ENCODE measurements around the gene LRRC36. TPM values are rescaled to one million over a fixed set of nuclear protein-coding genes. Genes with fewer than 3 reads are reported as not detected.
A peak's percentile ranks its signal among the peaks of the same experiment; 100 is the strongest.
"Not testable (repeated sequence)": the region's sequence is repeated elsewhere in the genome, so short reads cannot be mapped to it uniquely, and the experiment has no call there.

LRRC36 gene
- total RNA-seq, 4 donors from 2014 or later: 0.30 to 4.6 (median 2.1) TPM; not detected in 1

DNA sequence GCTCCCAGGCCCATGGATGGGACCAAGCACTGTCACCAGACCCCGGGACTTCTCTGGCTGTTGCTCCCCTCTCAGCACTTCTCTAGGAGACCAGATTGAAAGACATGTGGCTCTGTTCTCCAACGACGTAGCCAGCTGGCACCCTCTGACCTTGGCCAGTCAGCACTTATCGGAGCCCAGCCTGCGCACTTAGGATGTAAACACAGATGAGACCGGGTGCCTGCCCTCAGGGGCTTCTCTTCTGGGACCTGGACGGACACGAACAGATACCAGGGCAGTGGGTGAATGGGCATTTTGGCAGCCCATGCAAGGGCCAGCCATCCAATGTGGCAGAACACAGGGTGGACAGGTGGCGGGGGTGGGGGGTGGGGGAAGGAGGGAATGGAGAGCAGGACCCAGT lies 83.0 kb downstream of the LRRC36 start:
- WGBS, 2 donors: 84 to 88% methylated on average over 9 of the region's 9 CpGs
- Histone ChIP-seq H3K9me3 (no peaks in the 10 kb centered on the region), H3K27ac (no peak overlapping the region), H3K36me3 (peaks cover 0 to 10% (median 0%) of the 10 kb centered on the region in 3 donors), H3K4me1 (peaks cover 0 to 38% (median 5%) of the 10 kb centered on the region in 4 donors), H3K27me3 (no peaks in the 10 kb centered on the region), H3K4me3 (no peak overlapping the region)
- DNase-seq (ENCODE audit: low spot score in 2 of 2): no peak
- TF ChIP-seq, protein P1, sequence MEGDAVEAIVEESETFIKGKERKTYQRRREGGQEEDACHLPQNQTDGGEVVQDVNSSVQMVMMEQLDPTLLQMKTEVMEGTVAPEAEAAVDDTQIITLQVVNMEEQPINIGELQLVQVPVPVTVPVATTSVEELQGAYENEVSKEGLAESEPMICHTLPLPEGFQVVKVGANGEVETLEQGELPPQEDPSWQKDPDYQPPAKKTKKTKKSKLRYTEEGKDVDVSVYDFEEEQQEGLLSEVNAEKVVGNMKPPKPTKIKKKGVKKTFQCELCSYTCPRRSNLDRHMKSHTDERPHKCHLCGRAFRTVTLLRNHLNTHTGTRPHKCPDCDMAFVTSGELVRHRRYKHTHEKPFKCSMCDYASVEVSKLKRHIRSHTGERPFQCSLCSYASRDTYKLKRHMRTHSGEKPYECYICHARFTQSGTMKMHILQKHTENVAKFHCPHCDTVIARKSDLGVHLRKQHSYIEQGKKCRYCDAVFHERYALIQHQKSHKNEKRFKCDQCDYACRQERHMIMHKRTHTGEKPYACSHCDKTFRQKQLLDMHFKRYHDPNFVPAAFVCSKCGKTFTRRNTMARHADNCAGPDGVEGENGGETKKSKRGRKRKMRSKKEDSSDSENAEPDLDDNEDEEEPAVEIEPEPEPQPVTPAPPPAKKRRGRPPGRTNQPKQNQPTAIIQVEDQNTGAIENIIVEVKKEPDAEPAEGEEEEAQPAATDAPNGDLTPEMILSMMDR (IDR thresholded peaks at IDR 0.05): no peak
- TF ChIP-seq POLR2A (IDR thresholded peaks at IDR 0.05) (no peak), EP300 (IDR thresholded peaks at IDR 0.05) (no peak)

- DNase-seq (ENCODE audit: low spot score in 2 of 2): no peak
- Histone ChIP-seq H3K27me3 (no peaks in the 10 kb centered on the region), H3K9me3 (no peaks in the 10 kb centered on the region), H3K4me1 (peaks cover 0 to 35% (median 7%) of the 10 kb centered on the region in 4 donors), H3K36me3 (no peaks in the 10 kb centered on the region), H3K27ac (no peak overlapping the region), H3K4me3 (no peak overlapping the region)
- 85 to 94% methylated on average over 3 of the region's 3 CpGs for WGBS, 2 donors
- TF ChIP-seq, protein P1 (IDR thresholded peaks at IDR 0.05): no peak
- TF ChIP-seq POLR2A (IDR thresholded peaks at IDR 0.05) (no peak), EP300 (IDR thresholded peaks at IDR 0.05) (no peak)
Observed at GRCh38 chr16:67411339-67411738, 84.7 kb downstream of the LRRC36 start.

GRCh38 chr16:67412294-67412693 lies 85.7 kb downstream of the LRRC36 start:
- Histone ChIP-seq H3K36me3 (no peaks in the 10 kb centered on the region), H3K4me3 (no peak overlapping the region), H3K9me3 (no peaks in the 10 kb centered on the region), H3K27ac (no peak overlapping the region), H3K27me3 (no peaks in the 10 kb centered on the region), H3K4me1 (peaks cover 0 to 32% (median 9%) of the 10 kb centered on the region in 4 donors)
- no peak for DNase-seq (ENCODE audit: low spot score in 2 of 2)
- TF ChIP-seq EP300 (IDR thresholded peaks at IDR 0.05) (no peak), POLR2A (IDR thresholded peaks at IDR 0.05) (no peak)
- TF ChIP-seq, protein P1 (IDR thresholded peaks at IDR 0.05): no peak
- 24 to 29% methylated on average over 2 of the region's 2 CpGs for WGBS, 2 donors

DNA sequence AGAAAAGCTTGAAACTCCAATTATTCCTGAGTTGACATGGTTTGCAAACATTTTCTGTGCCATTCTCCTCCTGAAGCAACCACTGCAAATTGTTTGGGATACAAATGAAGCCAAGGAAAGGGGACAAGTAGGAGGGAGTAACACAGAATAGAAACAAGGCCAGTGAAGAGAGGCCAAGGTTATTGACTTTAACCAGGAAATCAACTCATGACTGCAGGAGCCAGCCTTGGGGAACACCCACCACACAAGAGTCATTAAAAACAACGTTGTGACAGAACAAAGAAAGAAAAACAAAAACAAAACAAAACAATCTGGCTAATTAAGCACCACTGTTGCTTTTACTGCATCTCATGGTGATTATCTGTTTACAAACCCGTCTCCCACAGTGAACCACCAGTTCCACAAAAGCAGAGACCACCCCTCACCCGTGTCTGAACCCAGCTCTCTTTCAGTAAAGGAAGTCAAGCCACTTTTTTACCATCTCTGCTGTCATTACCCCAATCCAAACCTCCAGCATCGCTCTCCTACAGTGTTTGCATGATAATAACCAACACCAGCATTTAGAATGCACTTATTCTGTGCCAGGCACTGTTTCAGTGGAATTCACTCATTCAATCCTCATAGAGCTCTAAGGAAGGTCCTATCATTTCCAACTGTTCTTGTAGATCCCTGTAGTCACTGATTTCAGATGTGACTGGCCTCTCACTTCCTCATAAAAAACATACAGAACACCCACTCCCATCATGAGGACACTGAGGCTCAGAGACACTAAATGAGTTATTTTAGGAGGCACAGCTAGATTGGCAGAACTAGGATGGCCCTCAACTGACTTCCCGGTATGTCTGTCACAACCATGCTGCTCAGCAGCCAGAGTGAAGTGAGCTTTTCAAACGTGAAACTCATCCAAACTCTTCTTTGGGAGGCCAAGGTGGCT lies 87.6 kb downstream of the LRRC36 start:
- TF ChIP-seq, protein P1 (IDR thresholded peaks at IDR 0.05): no peak
- TF ChIP-seq POLR2A (IDR thresholded peaks at IDR 0.05) (no peak), EP300 (IDR thresholded peaks at IDR 0.05) (no peak)
- 51 to 52% methylated on average over 6 of the region's 6 CpGs for WGBS, 2 donors
- H3K27ac ChIP-seq: peak overlapping the region in 1 of 4 donors; percentile 57

GRCh38 chr16:67415421-67415820 lies 88.8 kb downstream of the LRRC36 start:
- Histone ChIP-seq H3K4me3 (peak overlapping the region; percentile 61 to 92 (median 77)), H3K4me1 (peaks cover 0 to 27% (median 9%) of the 10 kb centered on the region in 4 donors), H3K27ac (peak overlapping the region in 3 of 4 donors; percentile 80 to 92 (median 86))
- WGBS, 2 donors: 86% methylated on average over 19 of the region's 19 CpGs
- not testable (repeated sequence) for H3K27me3 ChIP-seq; H3K36me3 ChIP-seq; DNase-seq (ENCODE audit: low spot score in 2 of 2); H3K9me3 ChIP-seq

More for the DNA sequence above, 87.6 kb downstream of the LRRC36 start:
- no peak overlapping the region for H3K4me3 ChIP-seq
- no peaks in the 10 kb centered on the region for H3K9me3 ChIP-seq
- no peak for DNase-seq (ENCODE audit: low spot score in 2 of 2)
- peaks cover 0 to 27% (median 9%) of the 10 kb centered on the region in 4 donors for H3K4me1 ChIP-seq
- no peaks in the 10 kb centered on the region for H3K27me3 ChIP-seq
- no peaks in the 10 kb centered on the region for H3K36me3 ChIP-seq

All from tibial nerve (tissue), 4 donors.